Measurements from ENCODE around the gene TRUB1.
"Not testable (repeated sequence)": the region's sequence is repeated elsewhere in the genome, so short reads cannot be mapped to it uniquely, and the experiment has no call there.

The TRUB1 gene

GRCh38 chr10:114937962-114938855 is at the start of gene TRUB1:
TSS of gene TRUB1 (plus strand) at chr10:114938195. CDS start at chr10:114938254, 59 bp downstream.
- peak; percentile 75 for DNase-seq (ENCODE audit: low read depth, low spot score)

GRCh38 chr10:114893251-114893650 is 44.7 kb upstream of the TRUB1 start:
- DNase-seq (ENCODE audit: low read depth, low spot score): no peak

GRCh38 chr10:114894911-114895310 is 43.1 kb upstream of the TRUB1 start:
- no peak for DNase-seq (ENCODE audit: low read depth, low spot score)

GRCh38 chr10:114897011-114897410 is 41.0 kb upstream of the TRUB1 start:
- not testable (repeated sequence) for DNase-seq (ENCODE audit: low read depth, low spot score)

- no peak for DNase-seq (ENCODE audit: low read depth, low spot score)
Observed at GRCh38 chr10:114897593-114897992, 40.4 kb upstream of the TRUB1 start.

- DNase-seq (ENCODE audit: low read depth, low spot score): no peak
Observed at GRCh38 chr10:114899982-114900381, 38.0 kb upstream of the TRUB1 start.

- DNase-seq (ENCODE audit: low read depth, low spot score): no peak
Observed at GRCh38 chr10:114900658-114901057, 37.3 kb upstream of the TRUB1 start.

GRCh38 chr10:114902151-114902550 is 35.8 kb upstream of the TRUB1 start:
- no peak for DNase-seq (ENCODE audit: low read depth, low spot score)

- DNase-seq (ENCODE audit: low read depth, low spot score): no peak
Observed at GRCh38 chr10:114905450-114905849, 32.5 kb upstream of the TRUB1 start.

- DNase-seq (ENCODE audit: low read depth, low spot score): no peak
Observed at GRCh38 chr10:114906981-114907380, 31.0 kb upstream of the TRUB1 start.

GRCh38 chr10:114908896-114909295 is 29.1 kb upstream of the TRUB1 start:
- no peak for DNase-seq (ENCODE audit: low read depth, low spot score)

GRCh38 chr10:114911052-114911711 is 26.8 kb upstream of the TRUB1 start:
- no peak for DNase-seq (ENCODE audit: low read depth, low spot score)

GRCh38 chr10:114911801-114912469 is 26.1 kb upstream of the TRUB1 start:
- no peak for DNase-seq (ENCODE audit: low read depth, low spot score)

GRCh38 chr10:114912470-114912859 is 25.5 kb upstream of the TRUB1 start:
- DNase-seq (ENCODE audit: low read depth, low spot score): no peak

- no peak for DNase-seq (ENCODE audit: low read depth, low spot score)
Observed at GRCh38 chr10:114914560-114914959, 23.4 kb upstream of the TRUB1 start.

GRCh38 chr10:114915294-114915693 is 22.7 kb upstream of the TRUB1 start:
- DNase-seq (ENCODE audit: low read depth, low spot score): no peak

- DNase-seq (ENCODE audit: low read depth, low spot score): no peak
Observed at GRCh38 chr10:114916653-114917052, 21.3 kb upstream of the TRUB1 start.

- DNase-seq (ENCODE audit: low read depth, low spot score): no peak
Observed at GRCh38 chr10:114917459-114917858, 20.5 kb upstream of the TRUB1 start.

- DNase-seq (ENCODE audit: low read depth, low spot score): no peak
Observed at GRCh38 chr10:114917927-114918672, 19.9 kb upstream of the TRUB1 start.

GRCh38 chr10:114920459-114920858 is 17.5 kb upstream of the TRUB1 start:
- DNase-seq (ENCODE audit: low read depth, low spot score): no peak

- DNase-seq (ENCODE audit: low read depth, low spot score): no peak
Observed at GRCh38 chr10:114922003-114922402, 16.0 kb upstream of the TRUB1 start.

GRCh38 chr10:114923551-114923950 is 14.4 kb upstream of the TRUB1 start:
- no peak for DNase-seq (ENCODE audit: low read depth, low spot score)
